ENCODE data around the gene LMO1.

Gene LMO1

DNA sequence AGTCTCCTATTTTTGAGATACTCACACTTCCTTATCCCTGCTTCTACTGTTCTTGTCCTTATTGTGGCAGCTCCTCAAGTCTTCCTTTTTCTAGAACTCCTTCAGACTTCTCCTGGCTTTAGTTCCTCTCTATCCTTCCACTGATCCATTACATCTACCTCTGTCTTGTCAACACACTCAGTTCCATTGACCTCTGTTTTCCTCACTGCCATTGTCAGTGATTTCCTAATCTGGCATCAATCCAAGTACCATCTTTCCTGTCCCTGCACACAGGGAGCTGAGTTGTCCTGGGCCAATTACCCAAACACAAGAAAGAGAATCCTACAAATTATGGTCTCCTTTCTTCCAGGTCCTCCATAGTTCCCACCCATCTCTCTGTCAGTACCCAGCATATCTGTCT lies 66.9 kb downstream of the LMO1 start:
- in situ Hi-C loops (cut with MboI; ENCODE audit: low sequenced_read_pairs, unreplicated experiment) = no loop called here
- TF ChIP-seq, protein P1, sequence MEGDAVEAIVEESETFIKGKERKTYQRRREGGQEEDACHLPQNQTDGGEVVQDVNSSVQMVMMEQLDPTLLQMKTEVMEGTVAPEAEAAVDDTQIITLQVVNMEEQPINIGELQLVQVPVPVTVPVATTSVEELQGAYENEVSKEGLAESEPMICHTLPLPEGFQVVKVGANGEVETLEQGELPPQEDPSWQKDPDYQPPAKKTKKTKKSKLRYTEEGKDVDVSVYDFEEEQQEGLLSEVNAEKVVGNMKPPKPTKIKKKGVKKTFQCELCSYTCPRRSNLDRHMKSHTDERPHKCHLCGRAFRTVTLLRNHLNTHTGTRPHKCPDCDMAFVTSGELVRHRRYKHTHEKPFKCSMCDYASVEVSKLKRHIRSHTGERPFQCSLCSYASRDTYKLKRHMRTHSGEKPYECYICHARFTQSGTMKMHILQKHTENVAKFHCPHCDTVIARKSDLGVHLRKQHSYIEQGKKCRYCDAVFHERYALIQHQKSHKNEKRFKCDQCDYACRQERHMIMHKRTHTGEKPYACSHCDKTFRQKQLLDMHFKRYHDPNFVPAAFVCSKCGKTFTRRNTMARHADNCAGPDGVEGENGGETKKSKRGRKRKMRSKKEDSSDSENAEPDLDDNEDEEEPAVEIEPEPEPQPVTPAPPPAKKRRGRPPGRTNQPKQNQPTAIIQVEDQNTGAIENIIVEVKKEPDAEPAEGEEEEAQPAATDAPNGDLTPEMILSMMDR (IDR thresholded peaks at IDR 0.05; ENCODE audit: borderline replicate concordance, control extremely low read depth, extremely low read depth, insufficient read depth, missing control alignments) = no peak
- no peak for DNase-seq (ENCODE audit: low spot score)

DNA sequence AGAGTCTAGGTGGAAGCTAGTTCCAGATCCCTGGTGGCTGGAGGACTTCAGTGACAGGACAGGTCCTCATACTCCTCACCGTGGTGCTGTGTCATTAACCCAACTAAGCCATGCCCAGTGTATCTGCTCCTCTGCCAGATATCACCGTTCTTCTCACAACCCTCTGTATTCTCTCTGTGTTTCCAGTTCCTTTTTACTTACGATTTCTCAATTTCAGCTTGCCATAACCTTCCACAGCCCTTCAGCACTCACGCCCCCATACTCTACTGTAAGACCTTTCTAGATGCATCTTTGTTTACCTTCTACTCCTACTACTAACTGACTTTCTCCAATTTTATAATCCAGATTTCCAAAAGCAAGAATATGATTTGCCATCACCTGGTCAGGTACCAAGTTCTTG lies 68.7 kb downstream of the LMO1 start:
- TF ChIP-seq, protein P1 (IDR thresholded peaks at IDR 0.05; ENCODE audit: borderline replicate concordance, control extremely low read depth, extremely low read depth, insufficient read depth, missing control alignments) = no peak
- in situ Hi-C loops (cut with MboI; ENCODE audit: low sequenced_read_pairs, unreplicated experiment) = no loop called here
- DNase-seq (ENCODE audit: low spot score) = no peak

DNA sequence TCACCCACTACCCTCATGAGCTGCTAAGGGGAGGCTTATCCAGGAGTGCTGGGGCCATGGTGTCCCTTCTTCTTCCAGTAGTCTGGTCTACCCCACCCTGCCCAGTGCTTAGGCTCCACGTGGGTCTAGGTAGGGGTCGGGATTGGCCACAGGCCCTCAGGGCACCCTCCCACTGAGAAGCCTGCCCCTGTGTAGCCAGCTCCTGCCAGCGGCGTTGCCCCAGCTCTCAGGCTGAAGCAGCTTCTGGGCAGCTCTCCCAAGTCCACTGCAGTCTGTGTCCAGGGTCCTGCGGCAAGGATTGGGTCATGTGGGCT lies 70.8 kb downstream of the LMO1 start:
- TF ChIP-seq, protein P1 (IDR thresholded peaks at IDR 0.05; ENCODE audit: borderline replicate concordance, control extremely low read depth, extremely low read depth, insufficient read depth, missing control alignments) = no peak
- in situ Hi-C loops (cut with MboI; ENCODE audit: low sequenced_read_pairs, unreplicated experiment) = no loop called here
- DNase-seq (ENCODE audit: low spot score) = no peak

DNA sequence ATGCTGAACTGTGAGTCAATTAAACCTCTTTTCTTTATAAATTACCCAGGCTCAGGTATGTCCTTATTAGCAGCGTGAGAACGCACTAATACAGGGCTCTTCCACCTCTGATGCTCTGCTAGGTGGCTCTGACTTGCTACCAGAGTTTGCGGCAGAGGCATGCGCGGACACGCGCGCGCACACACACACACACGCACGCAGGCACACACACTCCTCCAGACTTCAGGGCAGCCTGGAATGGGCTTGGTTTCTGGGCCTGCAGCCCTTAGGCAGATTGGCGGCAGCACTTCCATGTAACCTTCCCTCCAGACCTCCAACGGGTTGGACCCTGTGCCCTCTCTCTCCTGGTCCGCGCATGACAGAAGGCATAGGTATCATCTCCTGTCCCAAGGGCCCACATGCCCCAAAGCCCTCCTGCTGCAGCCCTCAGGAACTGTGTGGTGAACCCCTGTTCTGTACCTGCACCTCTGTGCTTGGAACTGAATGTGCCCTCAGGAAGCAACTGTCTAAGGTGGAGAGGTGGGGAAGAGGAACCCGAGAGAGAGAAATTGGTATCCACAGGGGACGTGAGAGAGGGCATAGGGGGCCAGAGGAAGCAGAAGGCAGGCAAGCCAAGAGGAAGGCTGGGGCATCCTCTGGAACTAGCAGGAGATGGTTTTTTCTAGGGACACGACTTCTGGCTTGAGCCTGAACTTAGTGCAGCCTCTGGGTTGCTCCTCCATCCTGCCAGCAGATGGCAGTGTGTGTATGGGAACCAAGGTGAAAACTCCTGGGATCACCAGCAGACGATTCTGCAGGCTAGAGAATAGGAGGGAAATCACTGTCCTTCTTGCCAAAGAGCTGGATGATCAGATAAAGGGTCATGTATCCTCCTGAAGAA lies 71.4 kb downstream of the LMO1 start:
- in situ Hi-C loops (cut with MboI; ENCODE audit: low sequenced_read_pairs, unreplicated experiment) = no loop called here
- DNase-seq (ENCODE audit: low spot score) = peak; percentile 85
- TF ChIP-seq, protein P1 (IDR thresholded peaks at IDR 0.05; ENCODE audit: borderline replicate concordance, control extremely low read depth, extremely low read depth, insufficient read depth, missing control alignments) = peak; percentile 87

DNA sequence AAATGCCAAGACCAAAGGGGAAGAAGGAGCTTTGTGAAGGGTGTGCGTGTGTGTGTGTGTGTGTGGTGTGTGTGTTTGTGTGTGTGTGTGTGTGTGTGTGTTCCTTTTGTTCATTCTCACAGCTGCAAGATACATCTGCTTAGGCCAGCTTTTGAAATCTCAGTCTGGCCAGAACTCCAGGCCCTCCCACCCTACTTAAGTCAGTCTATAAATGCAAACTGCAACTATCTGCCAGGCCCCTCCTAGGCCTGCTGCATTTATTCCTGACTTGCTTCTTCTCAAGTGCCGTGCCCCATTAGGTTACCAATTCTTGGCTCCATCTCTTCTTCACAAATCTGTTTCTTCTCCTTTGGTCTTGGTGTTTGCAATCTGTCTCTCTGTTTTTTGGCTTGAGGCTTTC lies 73.2 kb downstream of the LMO1 start:
- in situ Hi-C loops (cut with MboI; ENCODE audit: low sequenced_read_pairs, unreplicated experiment) = no loop called here
- TF ChIP-seq, protein P1 (IDR thresholded peaks at IDR 0.05; ENCODE audit: borderline replicate concordance, control extremely low read depth, extremely low read depth, insufficient read depth, missing control alignments) = no peak
- DNase-seq (ENCODE audit: low spot score) = no peak

DNA sequence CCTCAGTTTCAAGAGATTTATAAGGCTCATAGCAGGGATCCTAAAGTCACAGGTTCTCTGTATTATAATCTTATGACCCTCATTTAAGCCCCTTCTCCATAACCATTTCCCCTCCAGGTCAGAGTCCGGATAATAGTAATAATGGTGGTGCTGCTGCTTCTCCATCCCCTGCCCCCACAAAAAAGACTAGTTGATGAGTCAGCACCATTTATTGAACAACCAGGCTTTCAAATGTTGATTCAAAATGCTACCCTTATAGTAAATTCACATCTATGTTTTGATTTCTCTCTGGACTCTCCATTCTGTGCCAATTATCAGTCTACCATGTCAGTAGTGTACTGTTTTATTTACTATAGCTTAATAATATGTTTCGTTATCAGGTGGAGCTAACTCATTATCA lies 77.2 kb downstream of the LMO1 start:
- no peak for DNase-seq (ENCODE audit: low spot score)
- in situ Hi-C loops (cut with MboI; ENCODE audit: low sequenced_read_pairs, unreplicated experiment) = no loop called here
- TF ChIP-seq, protein P1 (IDR thresholded peaks at IDR 0.05; ENCODE audit: borderline replicate concordance, control extremely low read depth, extremely low read depth, insufficient read depth, missing control alignments) = no peak
